HEK293 (cell line): ENCODE data around the gene DEFB112.

ENCODE experiments used
- CTCF ChIA-PET: fragments of 350-600 bp; formaldehyde crosslinking; extraction: SDS; loops from one replicate; lab custom pipeline; 2021; ENCODE audit warnings: antibody characterized with exemption; lab: Yijun Ruan, JAX
- POLR2A ChIA-PET: fragments of 300-600 bp; formaldehyde crosslinking; extraction: SDS; loops from one replicate; lab custom pipeline; 2020; ENCODE audit warnings: antibody characterized with exemption, inconsistent platforms; lab: Yijun Ruan, JAX
- H3K27ac ChIP-seq: fragments of 200-500 bp; sonication (Bioruptor generic); 2 replicates; pipeline ENCODE4 v1.5.1; 2014; ENCODE audit warnings: low read depth, low read length, control low read depth, inconsistent platforms; ENCODE audit errors: extremely low read depth
- H3K36me3 ChIP-seq, 2 experiments: fragments of 200-500 bp in 1 of 2; sonication (Bioruptor generic) in 1 of 2; 1 replicate in 1 of 2; 2 replicates in 1 of 2; pipeline ENCODE4 v1.5.1; 2014 to 2017; ENCODE audit warnings: inconsistent platforms in 2 of 2, low read length in 2 of 2; ENCODE audit not compliant: control insufficient read depth in 2 of 2, insufficient read depth in 1 of 2
- H3K4me1 ChIP-seq: fragments of 200-500 bp; sonication (Bioruptor generic); 2 replicates; pipeline ENCODE4 v1.5.1; 2014; ENCODE audit warnings: mild to moderate bottlenecking, low read length, inconsistent platforms; ENCODE audit not compliant: control insufficient read depth, insufficient read depth
- H3K4me3 ChIP-seq: 2 replicates; pipeline ENCODE4 v1.5.1; 2011; ENCODE audit warnings: low read depth, mild to moderate bottlenecking, control low read depth, low read length, moderate library complexity
- H3K9me3 ChIP-seq: fragments of 200-500 bp; sonication (Bioruptor generic); 2 replicates; pipeline ENCODE4 v1.5.1; 2014; ENCODE audit warnings: low read depth, low read length, inconsistent platforms; ENCODE audit not compliant: control insufficient read depth, insufficient read depth
- AEBP2 ChIP-seq: fragments of 450-650 bp; formaldehyde crosslinking; IDR thresholded peaks from 2 replicates; pipeline ENCODE4 v1.5.1; 2016; ENCODE audit warnings: missing biosample characterization, missing genetic modification characterization, borderline replicate concordance
- ELK4 ChIP-seq: IDR thresholded peaks from 2 replicates; pipeline ENCODE4 v1.6.1; 2011; ENCODE audit warnings: mild to moderate bottlenecking, low read depth, low read length, borderline replicate concordance
- GLI2 ChIP-seq: fragments of 450-650 bp; formaldehyde crosslinking; IDR thresholded peaks from 2 replicates; pipeline ENCODE4; 2017; ENCODE audit warnings: missing biosample characterization, missing genetic modification characterization, low read depth, borderline replicate concordance
- KLF16 ChIP-seq: fragments of 450-650 bp; formaldehyde crosslinking; IDR thresholded peaks from 2 replicates; pipeline ENCODE4 v1.5.1; 2017; ENCODE audit warnings: missing biosample characterization, missing genetic modification characterization
- SP7 ChIP-seq: fragments of 450-650 bp; formaldehyde crosslinking; IDR thresholded peaks from 2 replicates; pipeline ENCODE4 v1.5.1; 2016; ENCODE audit warnings: missing biosample characterization, missing genetic modification characterization
- ZBTB17 ChIP-seq: fragments of 450-650 bp; formaldehyde crosslinking; IDR thresholded peaks from 2 replicates; pipeline ENCODE4 v1.5.1; 2016; ENCODE audit warnings: missing biosample characterization, missing genetic modification characterization
- ZBTB48 ChIP-seq: fragments of 450-650 bp; formaldehyde crosslinking; IDR thresholded peaks from 2 replicates; pipeline ENCODE4 v1.5.1; 2016; ENCODE audit warnings: missing biosample characterization, missing genetic modification characterization
- ZNF114 ChIP-seq: fragments of 450-650 bp; formaldehyde crosslinking; IDR thresholded peaks from 2 replicates; pipeline ENCODE4 v1.5.0; 2017; ENCODE audit warnings: missing biosample characterization, missing genetic modification characterization
- ZNF19 ChIP-seq: fragments of 450-650 bp; formaldehyde crosslinking; IDR thresholded peaks from 2 replicates; pipeline ENCODE4; 2016; ENCODE audit warnings: missing biosample characterization, missing genetic modification characterization, low read depth
- ZNF221 ChIP-seq: fragments of 450-650 bp; formaldehyde crosslinking; IDR thresholded peaks from 2 replicates; pipeline ENCODE4 v1.5.1; 2017; ENCODE audit warnings: missing biosample characterization, missing genetic modification characterization, borderline replicate concordance
- ZNF280D ChIP-seq: fragments of 450-650 bp; formaldehyde crosslinking; IDR thresholded peaks from 2 replicates; pipeline ENCODE4 v1.5.1; 2016; ENCODE audit warnings: missing biosample characterization, missing genetic modification characterization
- ZNF639 ChIP-seq: fragments of 450-650 bp; formaldehyde crosslinking; IDR thresholded peaks from 2 replicates; pipeline ENCODE4 v1.5.1; 2016; ENCODE audit warnings: missing biosample characterization, missing genetic modification characterization
- ZNF654 ChIP-seq: fragments of 450-650 bp; formaldehyde crosslinking; IDR thresholded peaks from 2 replicates; pipeline ENCODE4 v1.5.1; 2016; ENCODE audit warnings: low read depth, missing biosample characterization, missing genetic modification characterization
- ZNF747 ChIP-seq: fragments of 450-650 bp; formaldehyde crosslinking; IDR thresholded peaks from 2 replicates; pipeline ENCODE4 v1.5.1; 2016; ENCODE audit warnings: missing biosample characterization, missing genetic modification characterization

DEFB112 gene

GRCh38 chr6:50093116-50093937, 43.6 kb upstream of the DEFB112 start (continued):
- TF ChIP-seq AEBP2 (tag by site-specific recombination) = no peak

- POLR2A ChIA-PET = no interaction called here
These were observed 41.9 kb upstream of the DEFB112 start for GRCh38 chr6:50091641-50092040.

GRCh38 chr6:50089911-50090310, 40.2 kb upstream of the DEFB112 start:
- POLR2A ChIA-PET = no interaction called here
- Histone ChIP-seq H3K36me3 (no peaks in the 10 kb centered on the region), H3K4me3 (no peak overlapping the region), H3K9me3 (no peaks in the 10 kb centered on the region), H3K4me1 (no peaks in the 10 kb centered on the region), H3K27ac (no peak overlapping the region)
- CTCF ChIA-PET = no interaction called here
- TF ChIP-seq ZNF280D (tag by site-specific recombination) (no peak), ZNF654 (tag by site-specific recombination) (no peak), ELK4 (no peak), ZNF221 (tag by site-specific recombination) (no peak), GLI2 (tag by site-specific recombination) (no peak)

More at GRCh38 chr6:50091641-50092040, 41.9 kb upstream of the DEFB112 start:
- no peaks in the 10 kb centered on the region for H3K9me3 ChIP-seq
- CTCF ChIA-PET = no interaction called here
- no peaks in the 10 kb centered on the region for H3K4me1 ChIP-seq
- H3K4me3 ChIP-seq = no peak overlapping the region
- H3K27ac ChIP-seq = no peak overlapping the region
- no peaks in the 10 kb centered on the region for H3K36me3 ChIP-seq
- TF ChIP-seq ZBTB17 (no peak), SP7 (tag by site-specific recombination) (no peak), ZNF639 (tag by site-specific recombination) (no peak), KLF16 (tag by site-specific recombination) (no peak), ZBTB48 (tag by site-specific recombination) (no peak), ZNF747 (tag by site-specific recombination) (no peak), ZNF114 (no peak), ZNF19 (no peak)
